ENCODE measurements around the gene CLEC4M. TPM values are rescaled to one million over a fixed set of nuclear protein-coding genes. Genes with fewer than 3 reads are reported as not detected.

CLEC4M gene
- total RNA-seq: under 1 TPM in 1 of 4 donors, not detected in 3; 0.13 TPM

GRCh38 chr19:7762719-7763293 lies at the start of gene CLEC4M:
Gene CLEC4M (plus strand): TSS chr19:7763243. CDS start chr19:7763267, 24 bp downstream.
- no peak for TF ChIP-seq POLR2A (IDR thresholded peaks at IDR 0.05)
- no peak for TF ChIP-seq CTCF (IDR thresholded peaks at IDR 0.05)
- 68 to 78% methylated on average over 8 of the region's 8 CpGs for WGBS, 2 donors
- DNase-seq: no peak
- Histone ChIP-seq H3K9me3 (no peaks in the 10 kb centered on the region), H3K27ac (no peak within 1 kb of the TSS), H3K27me3 (no peaks in the 10 kb centered on the region), H3K36me3 (no peaks in the 10 kb centered on the region), H3K4me3 (replicated peaks in 1 of 3) (no peak within 1 kb of the TSS), H3K4me1 (no peaks in the 10 kb centered on the region)
- intact Hi-C loops (cut with DNase I): no loop called here

GRCh38 chr19:7715671-7716070 lies 47.4 kb upstream of the CLEC4M start:
- no peak overlapping the region for H3K27ac ChIP-seq
- H3K36me3 ChIP-seq: no peaks in the 10 kb centered on the region
- WGBS, 2 donors: 71 to 87% methylated on average over 1 of the region's 1 CpG
- intact Hi-C loops (cut with DNase I): no loop called here
- no peaks in the 10 kb centered on the region for H3K9me3 ChIP-seq
- no peaks in the 10 kb centered on the region for H3K27me3 ChIP-seq
- H3K4me3 ChIP-seq (replicated peaks in 1 of 3): no peak overlapping the region
- DNase-seq: no peak
- H3K4me1 ChIP-seq: no peaks in the 10 kb centered on the region
- no peak for TF ChIP-seq CTCF (IDR thresholded peaks at IDR 0.05)
- no peak for TF ChIP-seq POLR2A (IDR thresholded peaks at IDR 0.05)

GRCh38 chr19:7716762-7717161 lies 46.3 kb upstream of the CLEC4M start:
- WGBS, 2 donors: 85 to 93% methylated on average over 1 of the region's 1 CpG
- intact Hi-C loops (cut with DNase I): no loop called here
- Histone ChIP-seq H3K27ac (no peak overlapping the region), H3K9me3 (no peaks in the 10 kb centered on the region), H3K36me3 (no peaks in the 10 kb centered on the region), H3K4me1 (no peaks in the 10 kb centered on the region), H3K27me3 (no peaks in the 10 kb centered on the region), H3K4me3 (replicated peaks in 1 of 3) (no peak overlapping the region)
- DNase-seq: no peak
- no peak for TF ChIP-seq CTCF (IDR thresholded peaks at IDR 0.05)
- TF ChIP-seq POLR2A (IDR thresholded peaks at IDR 0.05): no peak

GRCh38 chr19:7718668-7719067 lies 44.4 kb upstream of the CLEC4M start:
- no peak overlapping the region for H3K27ac ChIP-seq
- WGBS, 2 donors: 62 to 64% methylated on average over 8 of the region's 8 CpGs
- TF ChIP-seq POLR2A (IDR thresholded peaks at IDR 0.05): no peak
- TF ChIP-seq CTCF (IDR thresholded peaks at IDR 0.05): no peak
- H3K27me3 ChIP-seq: no peaks in the 10 kb centered on the region
- H3K4me3 ChIP-seq (replicated peaks in 1 of 3): no peak overlapping the region
- no peak for DNase-seq
- H3K4me1 ChIP-seq: no peaks in the 10 kb centered on the region
- no peaks in the 10 kb centered on the region for H3K9me3 ChIP-seq
- intact Hi-C loops (cut with DNase I): no loop called here
- H3K36me3 ChIP-seq: no peaks in the 10 kb centered on the region

- Histone ChIP-seq H3K4me1 (no peaks in the 10 kb centered on the region), H3K4me3 (replicated peaks in 1 of 3) (no peak overlapping the region), H3K27me3 (no peaks in the 10 kb centered on the region), H3K9me3 (no peaks in the 10 kb centered on the region), H3K36me3 (no peaks in the 10 kb centered on the region), H3K27ac (no peak overlapping the region)
- intact Hi-C loops (cut with DNase I): no loop called here
- 75 to 77% methylated on average over 6 of the region's 6 CpGs for WGBS, 2 donors
- TF ChIP-seq CTCF (IDR thresholded peaks at IDR 0.05): no peak
- no peak for TF ChIP-seq POLR2A (IDR thresholded peaks at IDR 0.05)
- DNase-seq: no peak
Observed at GRCh38 chr19:7720351-7720750, 42.7 kb upstream of the CLEC4M start.
